ENCODE data around the gene AUTS2. TPM values are rescaled to one million over a fixed set of nuclear protein-coding genes. Genes with fewer than 3 reads are reported as not detected.

The AUTS2 gene
- total RNA-seq, 1 experiment from 2014 or later, result 4.6 TPM

DNA sequence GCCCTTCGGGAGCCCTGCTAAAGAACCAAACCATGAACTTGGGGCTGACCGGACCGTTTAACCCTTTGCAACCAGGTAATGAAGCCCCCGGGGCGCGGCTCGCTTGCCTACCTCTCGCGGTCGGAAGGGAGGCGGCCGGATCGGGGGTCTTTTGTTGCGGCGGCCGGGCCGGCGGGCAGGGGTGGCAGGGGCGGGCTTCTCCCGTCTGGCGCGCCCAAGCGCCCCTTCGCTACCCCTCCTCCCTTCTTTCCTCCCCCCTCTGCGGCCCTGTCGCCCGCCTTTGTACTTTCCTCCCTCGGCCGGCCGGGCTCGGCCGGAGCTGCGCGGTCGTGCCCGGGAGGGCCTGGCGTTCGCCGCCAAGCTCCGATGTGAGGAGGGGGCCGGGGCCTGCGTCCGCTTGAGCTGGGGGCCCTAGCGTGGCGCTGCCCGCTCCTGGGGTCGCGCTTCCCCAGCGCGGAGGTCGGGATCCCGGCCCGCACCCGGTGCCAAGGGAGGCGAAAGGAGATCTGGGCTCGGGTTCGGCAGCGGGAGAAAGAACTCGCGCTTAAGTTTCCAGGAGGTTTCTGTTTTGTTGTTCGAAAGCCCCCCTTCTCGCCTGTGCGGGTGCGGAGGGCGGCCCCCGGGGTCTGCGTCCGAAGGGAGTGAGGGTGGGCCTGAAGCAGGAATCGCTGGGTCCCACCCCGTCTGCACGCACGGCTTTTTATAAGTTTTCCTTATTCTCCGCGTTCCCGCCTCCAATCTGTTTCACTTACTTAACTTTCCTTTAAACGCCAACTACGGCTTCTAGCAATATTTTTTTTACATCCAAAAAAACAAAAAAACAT lies 1096.9 kb downstream of the AUTS2 start:
- peak; percentile 21 for DNase-seq (ENCODE audit: low read depth)

DNA sequence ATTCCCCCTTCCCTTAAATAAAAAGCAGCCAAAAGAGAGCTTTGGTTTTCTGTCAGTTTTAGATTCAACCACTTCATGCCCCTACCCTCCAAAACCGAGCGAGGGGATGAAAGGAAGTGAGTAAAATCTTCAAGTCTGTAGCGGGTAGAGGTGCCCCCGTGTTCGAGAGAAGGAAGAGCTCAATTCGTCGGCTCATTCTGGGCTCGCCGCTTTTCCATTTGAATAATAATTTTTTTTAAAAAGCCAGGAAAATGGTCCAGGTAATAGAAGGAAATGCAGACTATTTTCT lies 1097.5 kb downstream of the AUTS2 start:
- DNase-seq (ENCODE audit: low read depth), result peak; percentile 24

DNA sequence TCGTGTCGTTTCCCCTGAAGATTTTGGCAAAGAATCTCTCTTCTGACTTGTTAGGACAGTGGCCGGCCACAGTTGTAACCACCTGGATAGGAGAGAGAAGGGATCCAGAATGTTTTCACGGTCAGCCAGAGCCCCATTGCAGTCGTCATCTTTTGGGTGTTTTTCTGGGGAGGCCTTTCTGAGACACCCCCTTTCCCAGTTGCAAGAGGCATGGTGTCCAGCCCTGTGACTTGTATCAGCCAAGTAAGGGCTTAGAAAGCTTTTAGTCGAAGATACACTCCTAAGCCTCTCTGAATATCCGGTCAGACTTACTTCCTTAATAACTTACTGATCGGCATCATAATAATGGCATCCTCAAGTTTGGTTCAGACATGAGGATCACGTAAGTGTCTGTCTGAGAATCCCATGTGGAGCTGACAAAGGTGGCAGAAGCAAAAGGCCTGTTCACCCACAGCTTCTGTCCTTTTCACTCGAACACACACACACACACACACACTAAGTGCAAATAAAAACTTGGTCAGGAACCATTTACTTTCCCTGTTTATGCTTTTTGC lies 1098.0 kb downstream of the AUTS2 start:
- peak; percentile 53 for DNase-seq (ENCODE audit: low read depth)

DNA sequence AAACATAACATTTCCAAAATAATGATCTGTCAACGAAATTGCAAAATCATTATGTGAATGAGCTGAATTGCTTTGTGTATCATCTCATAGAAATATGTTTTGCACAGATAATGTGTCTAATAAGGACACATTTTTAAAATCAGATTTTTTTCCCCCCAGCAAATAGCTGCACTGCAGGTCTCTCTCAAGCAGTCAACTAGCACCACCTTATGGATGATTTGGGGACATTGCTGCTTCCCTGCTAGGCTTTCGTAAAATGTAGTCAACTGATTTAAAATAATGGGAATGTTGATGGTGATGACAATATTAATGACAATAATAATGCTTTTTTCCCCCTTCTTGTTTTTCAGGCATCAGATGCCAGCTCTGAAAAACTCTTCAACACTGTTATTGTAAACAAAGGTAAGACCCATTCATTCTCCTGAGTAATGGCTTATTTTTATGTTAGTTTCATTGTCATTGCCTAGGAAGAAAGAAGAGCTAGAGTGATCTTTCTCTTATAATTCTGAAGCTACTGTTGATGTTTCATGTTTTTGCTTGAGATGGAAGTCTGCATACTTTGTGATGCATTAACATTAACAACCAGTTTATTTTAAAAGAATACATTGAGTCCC lies 1100.1 kb downstream of the AUTS2 start:
- peak; percentile 44 for DNase-seq (ENCODE audit: low read depth)

DNA sequence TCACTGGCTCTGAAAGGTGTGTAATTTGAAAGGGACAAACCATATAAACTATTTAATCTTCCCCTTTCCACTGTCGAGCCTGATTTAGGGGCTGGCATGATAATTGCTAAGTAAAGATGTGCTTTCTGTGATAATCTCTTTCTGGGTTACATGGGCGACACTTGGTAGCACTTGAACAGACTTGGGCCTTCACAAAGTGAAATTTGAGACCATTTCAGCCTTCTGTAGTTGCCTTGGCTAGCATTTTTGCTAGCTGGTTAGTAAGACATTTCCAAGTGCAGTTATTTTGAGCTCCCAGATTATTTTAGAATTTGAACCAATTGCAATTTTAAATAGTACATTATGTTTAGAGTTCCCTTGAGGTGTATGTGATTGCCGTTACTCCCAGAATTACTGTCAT lies 1101.0 kb downstream of the AUTS2 start:
- no peak for DNase-seq (ENCODE audit: low read depth)

DNA sequence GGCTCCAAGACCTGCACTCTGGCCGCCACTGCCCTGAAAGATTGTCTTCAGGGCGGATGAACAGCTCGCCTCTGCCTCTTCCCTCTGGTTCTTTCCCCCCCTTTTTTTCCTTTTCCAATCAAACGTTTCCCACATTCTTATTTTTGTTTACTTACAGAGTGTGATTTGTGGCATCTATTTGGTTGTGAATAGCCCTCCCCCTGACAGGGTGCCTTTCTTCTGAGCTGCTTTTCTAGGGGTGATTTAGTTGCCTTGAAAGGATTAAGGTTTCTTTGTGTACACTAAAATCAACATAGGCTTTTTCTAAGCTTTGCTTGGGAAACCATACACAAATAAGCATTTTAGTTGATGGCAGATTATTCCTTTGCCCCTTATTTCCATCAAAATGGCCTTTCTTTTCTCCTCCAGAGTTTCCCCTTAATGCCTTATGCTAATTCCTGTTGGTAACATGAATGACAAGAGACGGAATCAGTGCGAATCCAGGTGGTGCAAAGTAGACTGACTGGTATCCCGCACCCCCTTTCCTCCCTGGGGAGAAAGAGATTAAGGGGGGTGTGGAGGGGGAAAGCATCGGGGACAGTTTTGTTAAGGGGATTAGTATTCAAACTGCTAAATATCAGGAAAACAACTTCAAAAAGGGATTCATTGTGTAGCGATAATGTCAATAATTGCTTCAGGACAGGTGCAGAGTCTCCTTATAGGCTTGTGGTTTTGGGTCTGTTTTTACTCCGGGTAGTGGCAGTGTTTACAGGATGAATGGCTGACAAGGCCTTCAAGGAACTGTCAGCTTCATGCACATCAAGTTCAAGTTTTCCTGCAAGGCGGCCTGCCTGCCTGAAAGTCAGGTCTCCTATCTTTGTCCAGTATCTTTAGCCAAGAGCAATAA lies 1102.0 kb downstream of the AUTS2 start:
- DNase-seq (ENCODE audit: low read depth), result no peak

DNA sequence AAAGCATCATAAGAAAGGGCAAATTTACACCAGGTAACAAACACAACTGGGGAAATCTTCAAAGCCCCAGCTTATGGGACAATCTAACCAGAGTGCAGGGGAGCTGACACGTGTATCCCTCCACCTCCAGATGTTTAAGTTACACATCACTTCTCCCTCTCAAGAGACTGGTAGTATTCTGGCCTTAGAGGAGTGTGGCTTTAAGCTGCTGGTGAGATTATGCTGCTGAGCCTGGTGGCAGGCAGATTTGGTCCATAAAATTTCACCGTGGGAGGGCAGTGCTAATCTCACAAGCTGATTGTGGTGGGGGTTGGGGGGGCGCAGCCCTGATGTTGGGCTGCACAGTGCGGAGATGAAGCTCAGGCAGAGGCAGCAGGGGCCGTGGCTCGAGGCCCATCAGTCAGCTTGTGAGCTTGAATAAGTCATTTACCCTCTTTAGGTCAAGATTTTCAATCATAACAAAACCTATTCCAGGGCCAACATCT lies 1102.7 kb downstream of the AUTS2 start:
- DNase-seq (ENCODE audit: low read depth), result no peak

DNA sequence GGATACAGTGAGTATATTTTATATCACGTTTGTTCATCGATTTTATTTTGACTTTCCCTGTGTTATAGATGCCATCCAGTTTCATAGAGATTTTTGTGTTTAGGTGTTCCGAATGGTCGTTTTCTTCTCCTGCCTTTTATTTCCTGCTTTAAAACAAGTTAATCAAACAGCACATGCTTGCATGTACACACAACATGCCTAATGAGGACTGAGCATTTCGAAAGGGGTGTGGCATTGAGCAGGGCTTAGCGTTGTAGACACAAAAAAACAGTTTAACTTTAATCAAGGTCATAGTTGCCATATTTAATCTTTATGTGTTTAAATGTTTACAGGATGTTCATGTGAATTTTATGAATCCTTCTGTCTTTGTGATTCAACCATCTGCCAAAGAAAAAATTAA lies 1103.2 kb downstream of the AUTS2 start:
- no peak for DNase-seq (ENCODE audit: low read depth)

DNA sequence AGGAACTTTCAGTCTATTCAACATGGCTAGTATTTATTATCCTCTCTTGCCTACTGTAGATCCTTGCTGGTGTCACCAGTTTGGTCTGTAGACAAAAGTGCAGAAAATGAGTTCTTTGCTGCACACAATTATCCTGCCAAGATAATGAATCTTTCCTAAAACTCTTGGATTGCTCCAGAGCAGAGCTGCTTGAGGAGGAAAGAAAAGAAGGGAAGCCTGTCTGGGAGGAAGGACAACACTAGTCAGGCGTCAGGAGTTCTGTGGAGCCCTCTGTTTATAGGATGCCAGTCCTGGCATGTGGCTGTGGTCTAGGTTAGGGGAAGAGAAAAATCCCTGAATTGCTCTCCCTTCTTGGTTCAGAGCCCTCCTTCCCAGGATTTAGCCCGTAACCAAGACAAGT lies 1103.7 kb downstream of the AUTS2 start:
- DNase-seq (ENCODE audit: low read depth), result no peak

DNA sequence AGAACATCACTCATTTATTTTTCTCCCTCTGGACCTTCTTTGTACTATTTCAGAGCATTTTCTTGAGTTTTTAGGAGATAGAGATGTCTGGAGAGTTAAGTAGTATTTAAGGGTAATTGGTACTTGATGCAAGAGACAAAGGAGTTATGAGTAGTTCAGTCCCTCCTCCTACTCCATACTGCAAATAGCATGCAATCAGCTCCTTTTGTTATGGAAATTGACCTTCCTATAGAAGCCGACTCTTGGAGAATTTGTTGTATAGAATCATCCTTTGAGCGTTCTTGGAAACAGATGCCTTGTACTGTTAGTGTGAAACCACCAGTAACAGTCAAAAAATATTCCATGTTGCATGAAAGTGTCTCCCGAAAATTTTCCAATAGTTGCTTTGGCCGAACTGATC lies 1105.5 kb downstream of the AUTS2 start:
- no peak for DNase-seq (ENCODE audit: low read depth)

DNA sequence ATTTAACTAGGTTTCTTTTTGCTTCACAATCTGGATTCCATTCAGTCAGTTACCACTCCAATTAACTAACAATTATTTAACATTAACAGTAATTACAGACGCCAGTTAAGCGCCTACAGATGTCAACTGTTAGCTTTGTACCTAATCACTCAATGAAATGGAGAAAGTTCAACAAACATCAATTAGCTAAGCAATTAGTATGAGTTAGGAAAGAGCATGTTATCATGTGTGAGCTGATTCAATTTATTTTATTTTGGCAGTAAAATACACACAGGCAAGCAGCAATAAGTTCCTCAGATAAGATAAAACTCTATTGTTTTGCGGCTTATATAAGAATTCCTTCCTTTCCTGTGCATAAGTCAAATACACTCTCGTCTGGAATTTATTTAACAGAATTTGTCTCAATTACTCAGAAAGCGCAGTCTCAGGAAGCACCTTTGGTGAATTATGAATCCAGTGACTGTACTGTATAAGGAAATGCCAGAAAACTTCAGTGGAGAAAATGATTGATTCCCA lies 1106.6 kb downstream of the AUTS2 start:
- no peak for DNase-seq (ENCODE audit: low read depth)

DNA sequence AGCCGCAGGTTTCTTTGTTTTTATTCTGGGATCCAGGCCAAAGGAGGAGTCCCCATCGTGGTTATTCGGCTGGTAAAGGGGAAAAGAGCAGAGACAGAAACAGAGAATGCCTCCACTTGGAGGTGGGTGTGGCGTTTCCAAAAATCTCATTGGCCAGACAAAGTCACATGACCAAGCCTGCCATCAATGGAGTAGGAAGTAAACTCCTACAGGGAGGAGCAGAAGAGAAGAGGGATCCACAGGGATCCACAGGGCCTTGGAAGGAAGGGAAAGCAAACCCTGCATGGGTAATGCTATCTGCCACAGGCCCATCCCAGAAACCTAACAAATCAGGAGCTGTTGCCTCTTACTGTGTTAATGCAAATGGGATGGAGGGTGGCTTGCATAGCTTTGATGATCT lies 1107.9 kb downstream of the AUTS2 start:
- no peak for DNase-seq (ENCODE audit: low read depth)

DNA sequence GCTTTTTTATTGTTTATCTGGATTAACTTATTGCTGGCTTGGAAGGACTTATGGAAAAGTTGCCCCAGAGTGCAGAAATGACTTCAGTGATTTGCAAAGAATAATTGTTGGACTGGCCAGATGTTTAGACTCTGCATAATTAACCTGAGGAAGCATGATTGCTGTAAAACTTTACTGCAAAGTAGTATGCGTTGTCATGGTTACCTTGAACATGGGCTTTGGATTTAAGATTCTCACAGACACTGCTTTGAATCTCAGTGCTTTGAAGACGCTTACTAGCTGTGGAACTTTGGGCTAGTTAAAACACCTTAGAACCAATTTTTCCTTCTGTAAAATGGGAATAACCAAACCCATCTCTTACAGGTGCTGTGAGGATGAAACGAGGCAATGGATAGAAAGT lies 1108.4 kb downstream of the AUTS2 start:
- no peak for DNase-seq (ENCODE audit: low read depth)

DNA sequence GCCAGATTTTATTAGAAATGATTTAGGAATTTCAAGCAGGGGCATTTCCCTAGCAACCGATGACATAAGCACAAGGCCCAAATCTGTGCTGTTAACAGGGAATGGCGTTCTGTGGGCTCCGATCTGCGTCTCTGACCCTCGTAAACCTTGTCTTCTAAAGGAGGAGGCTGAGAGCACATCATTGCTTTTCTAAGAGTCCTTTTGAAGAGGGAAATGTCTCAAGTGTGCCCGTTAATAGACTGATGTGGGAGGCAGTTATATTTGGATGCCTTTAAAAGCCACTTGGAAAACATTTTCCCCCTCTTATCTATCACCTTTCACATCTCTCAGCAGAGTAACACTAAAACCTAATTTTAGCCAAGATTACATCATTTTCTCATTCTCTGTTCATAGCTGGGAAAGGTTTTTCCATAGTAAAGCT lies 1109.6 kb downstream of the AUTS2 start:
- no peak for DNase-seq (ENCODE audit: low read depth)

DNA sequence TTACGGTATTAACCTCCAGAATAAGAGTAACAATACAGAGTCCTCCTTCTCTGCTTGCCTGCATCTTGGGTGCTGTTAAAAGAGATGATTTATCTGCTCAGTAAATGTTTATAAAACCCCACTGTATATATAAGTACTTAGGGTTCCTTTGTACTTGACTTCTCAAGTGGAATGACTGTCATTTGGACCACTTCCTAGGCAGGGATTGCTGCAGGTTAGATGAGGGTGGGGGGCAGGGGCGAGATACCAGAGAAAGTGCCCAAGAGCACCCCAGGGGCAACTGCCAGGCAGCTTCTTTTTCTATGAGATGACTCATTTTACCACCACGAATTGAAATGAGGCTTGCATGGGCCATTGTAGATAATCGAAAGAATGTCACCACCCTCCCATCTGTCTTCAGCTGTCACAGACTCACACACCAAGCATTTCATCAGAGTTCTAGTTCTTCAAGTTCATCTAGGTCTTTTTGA lies 1111.8 kb downstream of the AUTS2 start:
- peak; percentile 90 for DNase-seq (ENCODE audit: low read depth)

DNA sequence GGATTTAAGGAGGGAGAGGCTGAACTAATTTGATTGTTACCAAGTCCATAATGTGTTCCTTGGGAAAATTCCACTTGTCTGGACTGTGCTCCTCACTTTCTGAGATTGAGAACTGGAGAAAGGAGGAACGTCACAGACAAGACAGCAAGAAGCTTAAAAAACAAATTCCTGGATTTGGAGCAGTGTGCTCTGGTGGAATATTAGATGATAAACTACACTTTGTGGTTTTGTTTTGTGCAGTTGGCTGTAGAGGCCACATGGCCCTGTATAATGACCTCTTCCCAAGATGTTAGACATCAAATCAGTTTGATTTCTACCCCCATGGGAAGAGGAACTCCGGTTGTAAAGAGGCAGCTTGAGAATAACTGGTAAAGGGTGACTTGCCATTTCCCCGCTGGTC lies 1112.4 kb downstream of the AUTS2 start:
- no peak for DNase-seq (ENCODE audit: low read depth)

DNA sequence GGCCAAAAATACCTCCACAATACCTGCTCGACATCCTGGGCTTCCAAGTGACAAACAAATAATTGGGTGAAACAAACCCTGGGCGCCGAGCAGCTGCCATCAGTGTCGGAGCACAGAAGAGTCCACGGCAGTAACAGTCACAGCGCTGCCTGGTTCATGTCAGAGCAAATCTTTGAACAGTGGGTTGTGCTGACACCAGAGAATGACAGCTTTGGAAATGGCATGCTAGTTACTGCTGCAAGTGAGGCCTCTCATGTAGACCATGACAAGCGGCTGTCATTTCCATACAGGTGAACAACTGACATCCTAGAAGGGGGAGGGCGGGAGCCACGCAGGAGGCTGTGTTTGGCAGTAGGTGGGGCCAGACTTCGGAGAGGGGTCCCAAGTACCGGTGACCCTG lies 1113.2 kb downstream of the AUTS2 start:
- DNase-seq (ENCODE audit: low read depth), result no peak

DNA sequence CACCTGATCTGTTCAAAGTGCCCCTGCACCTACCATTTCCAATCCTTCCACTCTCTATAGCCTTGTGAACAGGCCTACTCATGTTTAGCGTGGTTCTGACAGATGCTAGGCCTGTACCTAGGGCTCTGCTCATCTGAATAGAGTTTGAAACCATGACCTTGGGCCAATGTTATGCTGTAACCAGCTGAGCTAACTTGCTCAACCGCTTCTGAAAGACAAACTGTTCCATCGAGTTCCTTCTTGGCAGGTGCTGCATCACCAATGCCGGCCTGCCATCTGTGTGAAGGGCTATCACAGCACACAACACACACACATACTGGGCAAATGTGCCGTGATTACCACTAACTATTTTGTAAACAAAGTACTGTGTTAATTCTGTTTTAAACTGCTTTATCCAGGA lies 1114.7 kb downstream of the AUTS2 start:
- no peak for DNase-seq (ENCODE audit: low read depth)

DNA sequence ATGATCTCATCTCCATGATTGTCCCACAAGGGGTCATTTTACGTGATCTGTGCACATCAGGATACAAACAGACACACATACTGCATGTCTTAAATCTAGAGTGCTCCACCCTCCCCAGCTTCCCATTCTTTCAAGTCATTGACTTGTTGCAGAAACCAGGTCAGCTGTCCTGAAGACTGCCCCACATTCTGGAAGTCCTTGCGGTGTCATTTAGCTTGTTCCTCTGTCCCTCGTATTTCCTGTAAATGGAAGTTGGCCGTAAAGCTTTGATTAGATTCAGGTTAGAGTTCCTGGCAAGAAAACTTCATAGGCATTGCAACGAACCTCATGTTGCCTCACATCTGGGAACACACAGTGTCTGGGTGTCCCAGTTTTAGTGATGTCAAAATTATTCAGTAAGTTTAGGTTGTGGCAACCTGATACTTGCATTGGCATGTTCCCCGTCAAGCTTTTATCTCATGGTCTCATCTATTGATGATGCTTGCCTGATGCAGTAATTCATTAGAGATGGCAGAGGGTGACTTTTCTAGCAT lies 1116.3 kb downstream of the AUTS2 start:
- DNase-seq (ENCODE audit: low read depth), result no peak

DNA sequence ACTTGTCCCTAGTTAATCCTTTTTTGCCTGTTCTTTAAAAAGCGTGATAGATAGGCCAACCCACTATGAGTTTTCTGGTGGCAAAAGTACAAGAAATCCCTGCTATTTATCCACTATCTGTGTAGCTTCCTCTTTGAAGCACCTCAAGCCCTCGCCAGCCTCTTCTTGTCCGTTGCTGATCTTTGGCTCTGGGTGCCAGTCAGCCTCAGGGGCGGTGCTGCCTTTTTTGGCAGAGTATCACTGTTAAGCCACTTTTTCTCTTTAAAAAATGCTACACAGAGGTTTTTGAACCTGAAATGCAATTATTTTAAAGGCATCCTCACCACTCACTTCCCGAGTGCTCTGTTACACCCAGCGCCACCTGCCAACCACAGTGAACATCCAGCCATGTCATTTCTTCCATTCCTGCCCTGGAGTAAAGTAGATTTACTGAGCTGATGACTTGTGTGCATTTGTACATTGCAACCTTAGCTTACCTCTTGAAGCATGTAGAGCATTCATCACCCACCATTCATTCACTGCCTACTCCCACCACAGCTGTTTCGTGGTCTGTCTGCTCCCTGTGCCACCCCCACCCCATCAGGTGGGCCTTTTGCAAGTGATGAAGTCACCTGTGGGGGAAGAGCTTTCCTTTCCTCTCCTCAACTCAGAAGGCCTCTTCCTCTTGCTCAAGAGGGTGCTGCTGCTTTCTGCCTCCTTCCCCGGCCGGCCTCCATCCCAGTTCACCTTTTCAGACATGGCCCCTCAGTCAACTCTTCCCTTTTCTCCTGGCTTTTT lies 1119.5 kb downstream of the AUTS2 start:
- DNase-seq (ENCODE audit: low read depth), result no peak

Data from HT1080 (cell line).